ENCODE results near the gene MBD2.
"Not testable (repeated sequence)": the region's sequence is repeated elsewhere in the genome, so short reads cannot be mapped to it uniquely, and the experiment has no call there.

MBD2 gene

GRCh38 chr18:54260396-54261072, 36.1 kb upstream of the MBD2 start:
- H3K4me3 ChIP-seq (ENCODE audit: low read length) = no peak overlapping the region
- peak; percentile 92 for DNase-seq (ENCODE audit: low read depth)
- TF ChIP-seq CTCF (IDR thresholded peaks at IDR 0.05; ENCODE audit: insufficient read depth, low read depth, low read length, missing control alignments) = no peak

GRCh38 chr18:54257818-54258217, 33.3 kb upstream of the MBD2 start:
- not testable (repeated sequence) for DNase-seq (ENCODE audit: low read depth); H3K4me3 ChIP-seq (ENCODE audit: low read length)

- no peak for TF ChIP-seq CTCF (IDR thresholded peaks at IDR 0.05; ENCODE audit: insufficient read depth, low read depth, low read length, missing control alignments)
Observed at GRCh38 chr18:54257015-54257414, 32.5 kb upstream of the MBD2 start.

GRCh38 chr18:54255141-54255540, 30.7 kb upstream of the MBD2 start:
- DNase-seq (ENCODE audit: low read depth) = no peak
- H3K4me3 ChIP-seq (ENCODE audit: low read length) = no peak overlapping the region
- no peak for TF ChIP-seq CTCF (IDR thresholded peaks at IDR 0.05; ENCODE audit: insufficient read depth, low read depth, low read length, missing control alignments)

More at GRCh38 chr18:54257015-54257414, 32.5 kb upstream of the MBD2 start:
- no peak for DNase-seq (ENCODE audit: low read depth)
- H3K4me3 ChIP-seq (ENCODE audit: low read length) = no peak overlapping the region

GRCh38 chr18:54254265-54254758, 29.8 kb upstream of the MBD2 start:
- TF ChIP-seq CTCF (IDR thresholded peaks at IDR 0.05; ENCODE audit: insufficient read depth, low read depth, low read length, missing control alignments) = no peak
- DNase-seq (ENCODE audit: low read depth) = peak; percentile 89
- H3K4me3 ChIP-seq (ENCODE audit: low read length) = peak overlapping the region; percentile 11

- no peak overlapping the region for H3K4me3 ChIP-seq (ENCODE audit: low read length)
- DNase-seq (ENCODE audit: low read depth) = no peak
- no peak for TF ChIP-seq CTCF (IDR thresholded peaks at IDR 0.05; ENCODE audit: insufficient read depth, low read depth, low read length, missing control alignments)
Observed at GRCh38 chr18:54251606-54252390, 27.3 kb upstream of the MBD2 start.

GRCh38 chr18:54250846-54251261, 26.4 kb upstream of the MBD2 start:
- no peak overlapping the region for H3K4me3 ChIP-seq (ENCODE audit: low read length)
- TF ChIP-seq CTCF (IDR thresholded peaks at IDR 0.05; ENCODE audit: insufficient read depth, low read depth, low read length, missing control alignments) = no peak
- peak; percentile 59 for DNase-seq (ENCODE audit: low read depth)
